HG02678 (cell line): Measurements from ENCODE around the gene NNMT.

ENCODE experiments used
- ATAC-seq: cut with Tn5 transposase; IDR thresholded peaks from one replicate; pipeline ENCODE4 v1.9.1; 2021; ENCODE audit warnings: mild to moderate bottlenecking, moderate library complexity; ENCODE audit not compliant: unreplicated experiment

The NNMT gene

DNA sequence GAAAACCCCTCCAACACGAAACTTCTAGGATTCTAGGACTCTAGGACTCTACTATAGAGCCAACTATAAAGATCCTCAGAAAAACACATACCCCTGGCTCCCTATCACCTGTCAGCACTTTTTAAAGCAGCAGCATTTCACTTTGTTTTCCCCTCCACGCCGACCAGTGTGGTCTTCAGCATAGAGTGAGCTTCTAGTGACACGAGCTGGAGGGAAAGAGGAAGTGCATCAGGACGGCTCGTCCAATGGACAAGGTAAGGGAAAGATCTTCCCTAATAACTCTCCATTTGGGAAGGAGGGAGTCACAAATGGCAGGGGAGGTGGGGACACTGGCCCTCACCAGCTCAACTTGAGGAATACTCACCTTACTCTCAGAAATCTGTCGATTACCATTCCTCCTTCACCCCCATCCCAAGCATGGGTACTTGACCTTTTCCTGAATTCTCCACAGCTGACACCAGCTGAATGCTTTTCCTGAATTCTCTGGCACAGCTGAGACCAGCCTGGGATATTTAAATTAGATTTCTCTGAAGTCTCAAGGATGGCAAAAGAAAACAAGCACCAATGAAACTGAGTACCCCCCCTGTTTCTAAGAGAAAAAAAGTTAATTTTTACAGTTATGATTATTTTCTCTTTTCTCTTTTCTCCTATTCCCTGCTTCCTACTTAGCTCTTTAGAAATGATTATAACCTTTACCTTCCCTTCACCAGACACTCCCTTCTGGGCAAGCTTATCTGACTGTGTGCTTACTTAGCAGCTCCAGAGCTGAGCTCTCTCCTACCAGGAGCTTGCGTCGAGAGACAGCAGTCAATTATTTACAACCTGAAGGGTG is 33.3 kb upstream of the NNMT start:
- no peak for ATAC-seq

GRCh38 chr11:114263513-114264170 is 32.6 kb upstream of the NNMT start:
- no peak for ATAC-seq

- ATAC-seq = no peak
Observed at GRCh38 chr11:114264381-114264780, 31.8 kb upstream of the NNMT start.

DNA sequence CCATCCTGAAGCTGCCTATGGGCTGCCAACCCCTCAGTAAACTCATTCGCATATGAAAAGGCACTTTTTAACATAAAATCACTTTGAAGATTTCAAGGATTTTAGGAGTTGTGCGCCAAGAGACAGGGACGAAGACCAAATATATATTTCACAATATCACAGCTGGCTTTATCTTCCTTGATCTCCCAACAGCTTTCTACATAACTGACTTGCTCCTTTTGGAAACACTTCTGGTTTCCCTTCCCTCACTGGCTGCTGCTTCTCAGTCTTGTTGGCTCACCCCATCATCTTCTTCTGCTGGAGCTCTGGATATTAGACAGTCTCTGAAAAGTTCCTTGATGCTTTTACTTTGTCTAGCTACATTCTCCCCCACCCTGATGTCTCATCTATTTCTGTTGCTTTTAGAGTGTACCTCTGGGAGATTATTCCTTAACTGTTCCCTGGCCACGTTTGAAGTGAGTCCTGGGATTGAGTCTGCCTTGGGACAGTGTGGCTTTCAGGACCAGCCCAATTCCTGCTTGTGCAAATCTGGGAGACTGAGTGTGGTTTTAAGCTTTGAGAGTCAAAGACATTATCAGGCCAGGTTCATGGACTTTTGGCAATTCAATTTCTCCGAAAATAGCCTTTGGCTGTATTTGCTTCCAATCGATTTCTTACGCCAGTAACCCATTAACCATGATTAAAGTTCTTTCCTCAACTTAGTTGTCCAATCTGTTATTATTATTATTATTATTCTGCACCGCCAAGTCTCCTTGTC is 30.9 kb upstream of the NNMT start:
- ATAC-seq = no peak

DNA sequence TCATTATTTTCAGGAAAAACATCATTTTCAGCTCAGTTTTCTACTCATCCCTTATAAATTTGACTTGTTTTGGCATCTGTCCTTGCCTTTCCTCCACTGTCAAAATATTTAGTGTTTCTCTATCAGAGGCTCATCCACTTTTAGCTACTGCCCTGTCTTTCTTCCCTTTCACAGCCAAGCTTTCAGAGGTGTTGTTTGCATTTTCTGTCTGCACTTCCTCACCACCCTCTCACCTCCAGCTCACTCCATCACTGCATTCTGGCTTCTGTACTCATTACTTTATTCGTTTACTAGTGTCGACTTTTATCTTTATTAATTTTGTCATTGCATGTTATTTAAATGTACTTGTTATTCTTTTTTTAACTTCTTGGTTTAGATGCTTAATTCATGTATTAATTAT is 26.7 kb upstream of the NNMT start:
- no peak for ATAC-seq

- ATAC-seq = no peak
Observed at GRCh38 chr11:114270531-114271270, 25.5 kb upstream of the NNMT start.

DNA sequence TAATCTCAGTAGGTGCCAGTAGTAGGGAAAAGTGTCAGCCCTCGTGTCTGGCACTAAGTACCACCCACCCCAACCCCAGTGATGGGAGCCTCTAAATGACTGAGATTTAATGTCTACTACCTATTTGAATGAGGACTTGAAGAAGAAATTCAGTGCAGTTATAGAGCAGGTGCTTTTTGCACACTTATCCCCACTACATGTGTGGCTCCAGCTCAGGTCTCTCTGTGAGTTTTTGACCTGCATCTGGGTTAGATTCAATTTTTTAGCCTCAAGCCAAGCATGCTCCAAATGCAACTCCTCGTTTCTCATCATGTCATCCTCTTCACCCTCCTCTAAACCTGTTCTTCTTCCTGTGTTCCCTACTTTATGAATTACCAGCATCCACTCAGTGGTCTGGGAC is 24.9 kb upstream of the NNMT start:
- no peak for ATAC-seq

GRCh38 chr11:114272311-114272710 is 23.9 kb upstream of the NNMT start:
- no peak for ATAC-seq

GRCh38 chr11:114273071-114273470 is 23.1 kb upstream of the NNMT start:
- no peak for ATAC-seq

DNA sequence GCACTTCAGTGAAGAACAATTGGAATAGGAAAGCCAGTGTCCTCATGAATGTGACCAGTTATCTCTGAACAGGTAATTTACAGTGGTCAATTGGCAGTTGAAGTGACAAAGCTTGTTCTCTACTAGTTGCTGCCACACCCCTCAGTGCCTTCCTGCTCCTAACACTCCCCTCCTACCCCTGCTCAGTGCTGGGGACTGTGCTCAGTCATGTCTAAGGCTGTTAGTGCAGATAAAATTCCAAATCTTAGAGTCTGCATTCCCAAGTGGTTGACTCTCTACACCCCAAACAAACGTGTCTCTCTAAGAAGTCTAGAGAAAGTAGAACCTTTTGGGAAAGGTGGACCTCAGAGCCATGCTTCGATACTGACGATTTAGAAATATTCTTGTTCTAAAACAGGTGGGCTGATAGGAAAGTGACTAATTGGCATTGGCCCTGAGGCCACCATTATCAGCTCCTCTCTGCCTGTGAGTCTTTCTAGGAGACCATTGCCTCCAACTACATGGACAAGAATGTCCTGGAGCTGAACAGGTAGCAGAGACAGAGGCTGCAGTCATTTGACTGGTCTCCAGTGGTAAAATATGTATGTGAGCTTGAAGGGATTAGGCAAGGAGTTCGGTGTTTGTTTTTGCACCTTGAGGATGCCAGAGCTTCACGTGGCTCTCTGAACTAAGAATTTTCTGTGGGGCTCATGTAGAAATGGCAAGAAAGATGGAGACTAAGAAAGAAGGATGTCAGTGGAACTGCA is 22.1 kb upstream of the NNMT start:
- ATAC-seq = no peak

DNA sequence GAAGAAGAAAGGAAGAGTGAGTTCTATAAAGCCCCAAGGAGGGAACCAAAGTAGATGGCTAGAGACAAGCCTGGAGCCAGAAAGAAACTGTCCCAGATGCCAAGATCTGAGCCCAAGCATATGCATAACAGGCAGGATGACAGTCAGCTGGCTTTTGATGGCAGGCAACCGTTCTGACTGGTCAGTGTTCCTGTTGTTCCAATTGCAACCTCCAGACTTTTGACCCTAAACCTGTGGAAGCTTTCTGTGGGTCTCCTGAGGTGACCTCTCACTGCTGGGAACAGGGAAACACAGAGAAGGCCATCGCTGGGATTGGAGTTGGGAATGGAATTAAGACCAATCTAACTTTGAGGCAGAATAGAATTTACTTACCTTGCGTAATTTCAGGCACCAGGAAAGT is 21.6 kb upstream of the NNMT start:
- no peak for ATAC-seq

- ATAC-seq = no peak
Observed at GRCh38 chr11:114275280-114275679, 20.9 kb upstream of the NNMT start.

DNA sequence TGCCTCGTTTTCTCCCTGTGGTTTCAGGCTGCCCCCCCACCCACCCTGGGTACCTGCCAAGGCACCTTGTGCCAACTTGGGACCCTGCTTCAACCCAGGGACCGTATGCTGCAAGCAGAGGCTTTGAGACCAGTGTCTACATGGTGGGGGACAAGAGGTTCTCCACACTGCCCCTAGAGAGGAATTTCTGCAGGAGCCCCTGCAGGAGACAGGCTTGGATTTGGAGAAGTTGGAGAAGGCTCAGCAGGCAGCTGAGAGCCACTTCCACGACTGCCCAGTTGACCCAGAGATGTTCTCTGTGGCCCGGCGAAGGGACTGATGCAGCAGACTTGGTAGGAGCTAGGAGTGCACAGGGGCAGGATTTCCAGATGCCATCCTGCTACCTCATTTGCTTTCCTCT is 20.1 kb upstream of the NNMT start:
- ATAC-seq = no peak

GRCh38 chr11:114277637-114278341 is 18.4 kb upstream of the NNMT start:
- no peak for ATAC-seq

- no peak for ATAC-seq
Observed at GRCh38 chr11:114278342-114279065, 17.7 kb upstream of the NNMT start.

DNA sequence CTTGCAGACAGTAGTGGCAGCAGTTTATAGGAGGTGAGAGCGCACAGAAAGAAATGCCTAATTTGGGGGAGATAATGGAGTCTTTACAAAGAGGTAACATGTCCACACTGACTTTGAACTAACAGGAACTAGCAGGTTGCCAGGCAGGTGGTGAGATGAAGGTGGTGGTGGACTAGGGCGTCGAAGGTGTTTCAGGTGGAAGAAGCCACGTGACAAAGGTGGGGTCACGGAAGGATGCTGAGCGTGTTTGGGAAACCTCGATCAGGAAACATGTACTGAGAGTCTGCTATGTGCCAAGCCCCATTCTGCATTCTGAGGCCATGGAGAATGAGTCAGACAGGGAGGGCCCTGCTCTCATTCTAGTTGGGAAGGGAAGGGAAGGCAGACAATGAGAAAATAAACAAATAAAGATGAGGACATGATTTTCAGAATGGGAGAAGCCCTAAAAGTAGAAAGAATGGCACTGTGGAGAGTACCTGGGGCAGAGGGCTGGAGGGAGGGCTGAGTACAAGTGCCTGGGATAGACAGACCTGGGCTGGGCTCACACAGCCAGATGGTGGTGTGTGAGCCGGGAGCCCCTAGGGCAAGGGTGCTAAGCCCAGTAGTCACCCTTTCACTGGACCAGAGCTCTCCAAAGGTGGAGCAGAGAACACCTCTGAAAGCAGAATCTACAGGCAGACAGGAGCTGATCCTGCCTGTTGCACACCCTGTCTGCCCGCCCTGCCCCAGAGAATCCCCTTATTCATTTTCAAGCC is 16.2 kb upstream of the NNMT start:
- no peak for ATAC-seq

DNA sequence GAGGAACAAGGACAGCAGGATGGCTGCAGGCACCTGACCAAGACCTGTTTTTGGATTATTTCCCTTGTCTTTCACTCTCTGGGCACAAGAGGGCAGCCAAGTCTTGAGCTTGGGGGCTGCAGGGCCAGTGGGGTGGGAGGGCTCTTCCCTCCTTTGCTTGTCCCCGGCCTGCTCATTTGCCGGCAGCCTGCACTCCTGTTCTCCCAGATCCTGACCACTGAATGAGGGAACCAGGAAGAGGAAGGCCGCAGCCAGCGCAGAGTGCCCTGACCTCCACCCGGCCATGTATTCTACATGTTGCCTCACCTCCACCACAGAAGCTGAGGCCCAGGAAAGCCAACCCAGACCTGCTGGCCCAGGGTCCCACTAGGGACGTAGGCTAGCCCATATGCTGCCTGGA is 15.5 kb upstream of the NNMT start:
- ATAC-seq = no peak

DNA sequence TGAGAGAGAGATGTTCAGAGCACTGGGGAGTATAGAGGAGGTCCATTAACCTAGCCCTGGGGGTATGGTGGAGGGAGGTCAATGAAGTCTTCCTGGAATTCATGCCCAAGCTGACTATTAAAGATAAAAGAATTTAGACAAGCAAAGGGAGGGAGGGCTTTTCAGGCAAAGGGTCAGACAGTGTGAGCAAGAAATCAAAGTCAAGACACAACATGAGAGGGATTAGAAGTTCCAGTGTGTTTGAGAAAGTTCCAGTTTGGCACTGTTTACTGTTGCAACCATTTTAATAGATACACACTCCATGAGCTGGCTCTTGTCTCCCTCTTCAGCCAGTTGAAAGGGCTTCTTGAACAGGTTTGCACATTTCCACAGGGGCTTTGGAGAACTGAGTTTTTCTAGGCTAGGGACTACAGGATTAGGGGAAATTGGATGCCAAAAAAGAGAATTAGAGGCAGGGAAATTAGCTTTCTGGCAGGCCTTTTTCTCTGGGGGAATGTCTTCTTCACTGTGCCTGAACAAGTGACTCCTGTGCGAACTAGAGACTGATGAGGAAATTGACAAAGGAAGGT is 14.7 kb upstream of the NNMT start:
- ATAC-seq = no peak
